ENCODE measurements around the gene KCND3.

The KCND3 gene

DNA sequence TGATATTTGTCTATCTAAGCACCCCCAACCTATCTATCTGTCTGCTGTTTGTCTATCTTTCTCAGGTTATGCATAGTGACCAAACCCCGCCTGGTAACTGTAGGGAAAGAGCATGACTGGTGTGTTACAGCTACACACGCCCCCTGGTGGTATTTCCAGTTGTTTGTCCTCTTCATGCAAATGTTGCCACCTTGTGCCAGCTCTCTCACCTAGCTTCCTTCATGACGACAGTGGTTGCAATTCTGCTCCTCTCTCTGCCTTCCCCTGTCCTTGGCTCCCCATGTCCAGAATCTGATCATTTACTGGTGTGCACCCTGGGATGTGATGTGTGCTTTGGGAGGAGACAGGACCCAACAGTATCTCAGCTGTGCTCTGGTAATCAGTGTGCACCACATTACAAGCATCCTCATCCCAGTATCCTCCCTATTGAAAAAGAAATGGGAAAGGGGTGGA, 242.2 kb downstream of the KCND3 start (continued):
- TF ChIP-seq, protein P1, sequence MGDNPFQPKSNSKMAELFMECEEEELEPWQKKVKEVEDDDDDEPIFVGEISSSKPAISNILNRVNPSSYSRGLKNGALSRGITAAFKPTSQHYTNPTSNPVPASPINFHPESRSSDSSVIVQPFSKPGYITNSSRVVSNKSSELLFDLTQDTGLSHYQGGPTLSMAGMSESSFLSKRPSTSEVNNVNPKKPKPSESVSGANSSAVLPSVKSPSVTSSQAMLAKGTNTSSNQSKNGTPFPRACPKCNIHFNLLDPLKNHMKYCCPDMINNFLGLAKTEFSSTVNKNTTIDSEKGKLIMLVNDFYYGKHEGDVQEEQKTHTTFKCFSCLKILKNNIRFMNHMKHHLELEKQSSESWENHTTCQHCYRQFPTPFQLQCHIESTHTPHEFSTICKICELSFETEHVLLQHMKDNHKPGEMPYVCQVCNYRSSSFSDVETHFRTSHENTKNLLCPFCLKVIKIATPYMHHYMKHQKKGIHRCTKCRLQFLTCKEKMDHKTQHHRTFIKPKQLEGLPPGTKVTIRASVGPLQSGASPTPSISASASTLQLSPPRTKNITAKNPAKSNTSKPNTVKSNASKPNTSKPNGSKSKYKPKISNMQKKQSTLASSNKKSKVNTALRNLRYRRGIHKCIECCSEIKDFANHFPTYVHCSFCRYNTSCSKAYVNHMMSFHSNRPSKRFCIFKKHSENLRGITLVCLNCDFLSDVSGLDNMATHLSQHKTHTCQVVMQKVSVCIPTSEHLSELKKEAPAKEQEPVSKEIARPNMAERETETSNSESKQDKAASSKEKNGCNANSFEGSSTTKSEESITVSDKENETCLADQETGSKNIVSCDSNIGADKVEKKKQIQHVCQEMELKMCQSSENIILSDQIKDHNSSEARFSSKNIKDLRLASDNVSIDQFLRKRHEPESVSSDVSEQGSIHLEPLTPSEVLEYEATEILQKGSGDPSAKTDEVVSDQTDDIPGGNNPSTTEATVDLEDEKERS (tag by site-specific recombination; IDR thresholded peaks at IDR 0.05) = peak; percentile 84
- TF ChIP-seq WT1 (tag by site-specific recombination; IDR thresholded peaks at IDR 0.05) (no peak), ZNF140 (tag by site-specific recombination; IDR thresholded peaks at IDR 0.05) (peak; percentile 98), OSR2 (tag by site-specific recombination; IDR thresholded peaks at IDR 0.05) (no peak), KLF16 (tag by site-specific recombination; IDR thresholded peaks at IDR 0.05) (0 out of 2 replicates have a peak, but pooled peaks have one; percentile 35), ZNF114 (tag by site-specific recombination; IDR thresholded peaks at IDR 0.05) (no peak), ZNF660 (tag by site-specific recombination; IDR thresholded peaks at IDR 0.05) (peak; percentile 88)
- TF ChIP-seq, protein P2, sequence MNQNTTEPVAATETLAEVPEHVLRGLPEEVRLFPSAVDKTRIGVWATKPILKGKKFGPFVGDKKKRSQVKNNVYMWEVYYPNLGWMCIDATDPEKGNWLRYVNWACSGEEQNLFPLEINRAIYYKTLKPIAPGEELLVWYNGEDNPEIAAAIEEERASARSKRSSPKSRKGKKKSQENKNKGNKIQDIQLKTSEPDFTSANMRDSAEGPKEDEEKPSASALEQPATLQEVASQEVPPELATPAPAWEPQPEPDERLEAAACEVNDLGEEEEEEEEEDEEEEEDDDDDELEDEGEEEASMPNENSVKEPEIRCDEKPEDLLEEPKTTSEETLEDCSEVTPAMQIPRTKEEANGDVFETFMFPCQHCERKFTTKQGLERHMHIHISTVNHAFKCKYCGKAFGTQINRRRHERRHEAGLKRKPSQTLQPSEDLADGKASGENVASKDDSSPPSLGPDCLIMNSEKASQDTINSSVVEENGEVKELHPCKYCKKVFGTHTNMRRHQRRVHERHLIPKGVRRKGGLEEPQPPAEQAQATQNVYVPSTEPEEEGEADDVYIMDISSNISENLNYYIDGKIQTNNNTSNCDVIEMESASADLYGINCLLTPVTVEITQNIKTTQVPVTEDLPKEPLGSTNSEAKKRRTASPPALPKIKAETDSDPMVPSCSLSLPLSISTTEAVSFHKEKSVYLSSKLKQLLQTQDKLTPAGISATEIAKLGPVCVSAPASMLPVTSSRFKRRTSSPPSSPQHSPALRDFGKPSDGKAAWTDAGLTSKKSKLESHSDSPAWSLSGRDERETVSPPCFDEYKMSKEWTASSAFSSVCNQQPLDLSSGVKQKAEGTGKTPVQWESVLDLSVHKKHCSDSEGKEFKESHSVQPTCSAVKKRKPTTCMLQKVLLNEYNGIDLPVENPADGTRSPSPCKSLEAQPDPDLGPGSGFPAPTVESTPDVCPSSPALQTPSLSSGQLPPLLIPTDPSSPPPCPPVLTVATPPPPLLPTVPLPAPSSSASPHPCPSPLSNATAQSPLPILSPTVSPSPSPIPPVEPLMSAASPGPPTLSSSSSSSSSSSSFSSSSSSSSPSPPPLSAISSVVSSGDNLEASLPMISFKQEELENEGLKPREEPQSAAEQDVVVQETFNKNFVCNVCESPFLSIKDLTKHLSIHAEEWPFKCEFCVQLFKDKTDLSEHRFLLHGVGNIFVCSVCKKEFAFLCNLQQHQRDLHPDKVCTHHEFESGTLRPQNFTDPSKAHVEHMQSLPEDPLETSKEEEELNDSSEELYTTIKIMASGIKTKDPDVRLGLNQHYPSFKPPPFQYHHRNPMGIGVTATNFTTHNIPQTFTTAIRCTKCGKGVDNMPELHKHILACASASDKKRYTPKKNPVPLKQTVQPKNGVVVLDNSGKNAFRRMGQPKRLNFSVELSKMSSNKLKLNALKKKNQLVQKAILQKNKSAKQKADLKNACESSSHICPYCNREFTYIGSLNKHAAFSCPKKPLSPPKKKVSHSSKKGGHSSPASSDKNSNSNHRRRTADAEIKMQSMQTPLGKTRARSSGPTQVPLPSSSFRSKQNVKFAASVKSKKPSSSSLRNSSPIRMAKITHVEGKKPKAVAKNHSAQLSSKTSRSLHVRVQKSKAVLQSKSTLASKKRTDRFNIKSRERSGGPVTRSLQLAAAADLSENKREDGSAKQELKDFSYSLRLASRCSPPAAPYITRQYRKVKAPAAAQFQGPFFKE (tag by site-specific recombination; IDR thresholded peaks at IDR 0.05; ENCODE audit: borderline replicate concordance) = no peak

DNA sequence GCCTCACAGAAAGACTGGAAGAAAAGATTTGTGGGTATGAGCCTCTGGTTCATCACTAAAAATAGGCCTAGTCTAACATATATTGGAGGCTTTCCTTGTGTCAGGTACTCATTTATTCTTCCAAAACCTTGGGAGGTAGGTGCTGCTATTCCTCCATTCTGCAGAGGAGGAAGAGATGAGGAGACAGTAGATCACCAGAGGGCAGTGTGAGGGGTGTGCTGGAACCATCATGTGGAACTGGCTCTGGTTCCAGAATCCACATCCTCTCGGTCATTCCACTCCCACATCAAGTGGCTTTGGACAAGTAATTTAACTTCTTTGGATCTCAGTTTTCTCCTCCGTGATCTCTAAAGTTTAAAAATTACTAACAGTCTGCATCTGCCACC, 242.9 kb downstream of the KCND3 start:
- ChIA-PET CTCF (interaction anchor here (0.6 to 6.9 kb wide), 15 partner anchors 9 to 307 kb away, joined by 3 to 69 read pairs (median 4); partner anchors contain the start of gene INKA2), POLR2A (interaction anchor here (0.6 kb wide), 1 partner anchor 193 kb away, joined by 4 read pairs; no protein-coding TSS in a partner anchor)
- Histone ChIP-seq H3K36me3 (ENCODE audit: control insufficient read depth in 2 of 2, insufficient read depth in 1 of 2, low read length in 2 of 2) (no peaks in the 10 kb centered on the region), H3K4me3 (ENCODE audit: low read depth, low read length) (no peak overlapping the region), H3K4me1 (ENCODE audit: control insufficient read depth, insufficient read depth, low read length) (no peaks in the 10 kb centered on the region), H3K27ac (ENCODE audit: extremely low read depth, low read depth, low read length) (no peak overlapping the region), H3K9me3 (ENCODE audit: control insufficient read depth, insufficient read depth, low read depth, low read length) (no peaks in the 10 kb centered on the region)
- no peak for TF ChIP-seq ZNF2 (tag by site-specific recombination; IDR thresholded peaks at IDR 0.05)
- TF ChIP-seq, protein P3, sequence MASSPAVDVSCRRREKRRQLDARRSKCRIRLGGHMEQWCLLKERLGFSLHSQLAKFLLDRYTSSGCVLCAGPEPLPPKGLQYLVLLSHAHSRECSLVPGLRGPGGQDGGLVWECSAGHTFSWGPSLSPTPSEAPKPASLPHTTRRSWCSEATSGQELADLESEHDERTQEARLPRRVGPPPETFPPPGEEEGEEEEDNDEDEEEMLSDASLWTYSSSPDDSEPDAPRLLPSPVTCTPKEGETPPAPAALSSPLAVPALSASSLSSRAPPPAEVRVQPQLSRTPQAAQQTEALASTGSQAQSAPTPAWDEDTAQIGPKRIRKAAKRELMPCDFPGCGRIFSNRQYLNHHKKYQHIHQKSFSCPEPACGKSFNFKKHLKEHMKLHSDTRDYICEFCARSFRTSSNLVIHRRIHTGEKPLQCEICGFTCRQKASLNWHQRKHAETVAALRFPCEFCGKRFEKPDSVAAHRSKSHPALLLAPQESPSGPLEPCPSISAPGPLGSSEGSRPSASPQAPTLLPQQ (tag by site-specific recombination; IDR thresholded peaks at IDR 0.05) = no peak
- no peak for TF ChIP-seq ZEB2 (tag by site-specific recombination; IDR thresholded peaks at IDR 0.05)
- no peak for TF ChIP-seq ZNF341 (tag by site-specific recombination; IDR thresholded peaks at IDR 0.05; ENCODE audit: low read depth)
